Liver (tissue), 9 donors: ENCODE data around the gene NDUFA8. TPM values are rescaled to one million over a fixed set of nuclear protein-coding genes. Genes with fewer than 3 reads are reported as not detected.

ENCODE experiments used
- DNase-seq: peaks from one replicate; pipeline ENCODE4 v3.0.0-alpha.2; 2017; ENCODE audit warnings: low spot score
- H3K27ac ChIP-seq, 2 donors: one replicate each; pipeline ENCODE4 v1.7.0; 2013; ENCODE audit warnings: inconsistent platforms in 2 of 2, low read length in 2 of 2, control low read depth in 1 of 2, low read depth in 1 of 2, mild to moderate bottlenecking in 1 of 2
- H3K27me3 ChIP-seq, 4 donors: one replicate each; pipeline versions ENCODE4 v1.6.1 to v1.7.0; 2013; ENCODE audit warnings: low read length in 3 of 4, inconsistent platforms in 1 of 4, mild to moderate bottlenecking in 1 of 4, moderate library complexity in 1 of 4; ENCODE audit not compliant: control insufficient read depth in 4 of 4, insufficient read depth in 4 of 4
- H3K36me3 ChIP-seq, 4 donors: one replicate each; pipeline versions ENCODE4 v1.6.1 to v1.7.0; 2013; ENCODE audit warnings: low read length in 3 of 4, mild to moderate bottlenecking in 3 of 4, low read depth in 1 of 4, moderate library complexity in 1 of 4; ENCODE audit not compliant: control insufficient read depth in 4 of 4, insufficient read depth in 3 of 4
- H3K4me1 ChIP-seq, 4 donors: one replicate each; pipeline versions ENCODE4 v1.6.1 to v1.7.0; 2013; ENCODE audit warnings: low read length in 3 of 4, mild to moderate bottlenecking in 3 of 4, moderate library complexity in 1 of 4; ENCODE audit not compliant: control insufficient read depth in 4 of 4, insufficient read depth in 4 of 4
- H3K4me3 ChIP-seq, 3 donors: one replicate each; pipeline versions ENCODE4 v1.6.1 to v1.7.0; 2013; ENCODE audit warnings: low read length in 3 of 3, control low read depth in 1 of 3, low read depth in 1 of 3, mild to moderate bottlenecking in 1 of 3
- H3K9ac ChIP-seq, 2 donors: one replicate each; pipeline ENCODE4 v1.7.0; 2013; ENCODE audit warnings: low read length in 2 of 2, mild to moderate bottlenecking in 2 of 2, moderate library complexity in 2 of 2, control low read depth in 1 of 2, low read depth in 1 of 2
- H3K9me3 ChIP-seq, 4 donors: one replicate each; pipeline versions ENCODE4 v1.6.1 to v1.7.0; 2013; ENCODE audit warnings: low read length in 3 of 4; ENCODE audit not compliant: control insufficient read depth in 4 of 4
- ATF3 ChIP-seq: IDR thresholded peaks from 2 replicates; pipeline ENCODE4 v1.6.1; 2016; ENCODE audit warnings: antibody characterized with exemption
- CTCF ChIP-seq: fragments of 150-350 bp; IDR thresholded peaks from 2 replicates; pipeline ENCODE4 v1.5.1; 2017; ENCODE audit warnings: improper control_type of control experiment, low read depth, low read length; ENCODE audit not compliant: missing input control
- EGR1 ChIP-seq, 2 donors: IDR thresholded peaks; 2 replicates each; pipeline ENCODE4 v1.6.1; 2016 to 2018; ENCODE audit warnings: antibody characterized with exemption in 2 of 2, low read depth in 2 of 2
- FOXA1 ChIP-seq: IDR thresholded peaks from 2 replicates; pipeline ENCODE4 v1.6.1; 2016; ENCODE audit warnings: antibody characterized with exemption
- FOXA2 ChIP-seq: IDR thresholded peaks from 2 replicates; pipeline ENCODE4 v1.6.1; 2016; ENCODE audit warnings: antibody characterized with exemption
- GABPA ChIP-seq, 2 donors: IDR thresholded peaks in 1 of 2; conservative IDR thresholded peaks in 1 of 2; 2 replicates each; pipeline ENCODE4 v1.6.1; 2016; ENCODE audit warnings: antibody characterized with exemption in 2 of 2, mild to moderate bottlenecking in 1 of 2, moderate library complexity in 1 of 2
- HNF4A ChIP-seq, 2 donors: conservative IDR thresholded peaks; 2 replicates each; pipeline ENCODE4 v1.6.1; 2016; ENCODE audit warnings: antibody characterized with exemption in 2 of 2, mild to moderate bottlenecking in 2 of 2
- HNF4G ChIP-seq: IDR thresholded peaks from 2 replicates; pipeline ENCODE4 v1.6.1; 2016; ENCODE audit warnings: antibody characterized with exemption
- JUND ChIP-seq, 2 donors: IDR thresholded peaks; 2 replicates each; pipeline ENCODE4 v1.6.1; 2016; ENCODE audit warnings: antibody characterized with exemption in 2 of 2
- MAX ChIP-seq: IDR thresholded peaks from 2 replicates; pipeline ENCODE4 v1.6.1; 2016; ENCODE audit warnings: antibody characterized with exemption
- NR2F2 ChIP-seq: IDR thresholded peaks from 2 replicates; pipeline ENCODE4 v1.6.1; 2016; ENCODE audit warnings: antibody characterized with exemption
- RAD21 ChIP-seq, 2 donors: IDR thresholded peaks; 2 replicates each; pipeline ENCODE4 v1.6.1; 2016; ENCODE audit warnings: antibody characterized with exemption in 2 of 2, mild to moderate bottlenecking in 2 of 2
- RXRA ChIP-seq, 2 donors: IDR thresholded peaks; 2 replicates each; pipeline ENCODE4 v1.6.1; 2017 to 2018; ENCODE audit warnings: antibody characterized with exemption in 2 of 2, mild to moderate bottlenecking in 1 of 2
- SP1 ChIP-seq: IDR thresholded peaks from 2 replicates; pipeline ENCODE4 v1.6.1; 2018; ENCODE audit warnings: antibody characterized with exemption, mild to moderate bottlenecking
- TAF1 ChIP-seq: conservative IDR thresholded peaks from 2 replicates; pipeline ENCODE4 v1.6.1; 2016; ENCODE audit warnings: antibody characterized with exemption, mild to moderate bottlenecking
- YY1 ChIP-seq: IDR thresholded peaks from 2 replicates; pipeline ENCODE4 v1.6.1; 2016; ENCODE audit warnings: antibody characterized with exemption, mild to moderate bottlenecking
- ZBTB33 ChIP-seq: IDR thresholded peaks from 2 replicates; pipeline ENCODE4 v1.6.1; 2016; ENCODE audit warnings: antibody characterized with exemption
- WGBS: extraction: QIAGEN DNeasy Blood & Tissue Kit; methylation state at CpG from one replicate; pipeline ENCODE4 v1.1.7; 2013; 5-methylcytosine and 5-hydroxymethylcytosine counted together
- polyA plus RNA-seq, 2 donors: library from polyadenylated mRNA; stranded (reverse) in 1 of 2; unstranded in 1 of 2; fragments of 200-250 nt in 1 of 2; fragments of >200 nt in 1 of 2; fragmentation: Nextera tagmentation in 1 of 2; extraction: Ambion mirVana in 1 of 2; gene quantifications; one replicate each; pipeline versions ENCODE4 v1.2.1 to v1.2.3, GENCODE V29; 2013 to 2015
- total RNA-seq, 2 donors: library from RNA; depleted of rRNA; stranded (reverse); fragments of >200 nt; gene quantifications; one replicate each; pipeline ENCODE4 v1.2.3, GENCODE V29; 2014
- donor health status: healthy.
- donor health status: healthy.
- donor health status: healthy.
- donor health status: healthy.
- donor health status: healthy.

NDUFA8 gene
- total and polyA plus RNA-seq, 4 donors, result 24.9 to 51.9 (median 38.8) TPM

GRCh38 chr9:122125158-122125508 lies 34.4 kb downstream of the NDUFA8 start:
- H3K36me3 ChIP-seq, result no peaks in the 10 kb centered on the region
- H3K27ac ChIP-seq, result no peak overlapping the region
- WGBS, result under 1% methylated on average over 8 of the region's 8 CpGs
- no peak overlapping the region for H3K4me3 ChIP-seq
- H3K9me3 ChIP-seq, result no peaks in the 10 kb centered on the region
- H3K4me1 ChIP-seq, result peaks cover 0 to 15% (median 3%) of the 10 kb centered on the region in 4 donors
- peaks cover 0 to 6% (median 3%) of the 10 kb centered on the region in 4 donors for H3K27me3 ChIP-seq
- no peak overlapping the region for H3K9ac ChIP-seq
- DNase-seq, result peak; percentile 89
- TF ChIP-seq RAD21 (IDR thresholded peaks at IDR 0.05) (peak; percentile 98 to 99), CTCF (peak; percentile 94), FOXA2 (no peak), NR2F2 (no peak)

GRCh38 chr9:122124528-122124927 lies 35.1 kb downstream of the NDUFA8 start:
- H3K9me3 ChIP-seq, result no peaks in the 10 kb centered on the region
- no peak for TF ChIP-seq CTCF
- no peak for TF ChIP-seq TAF1
- peaks cover 0 to 15% (median 3%) of the 10 kb centered on the region in 4 donors for H3K4me1 ChIP-seq
- peaks cover 0 to 6% (median 3%) of the 10 kb centered on the region in 4 donors for H3K27me3 ChIP-seq
- no peaks in the 10 kb centered on the region for H3K36me3 ChIP-seq
- H3K9ac ChIP-seq, result no peak overlapping the region
- 61% methylated on average over 7 of the region's 7 CpGs for whole genome bisulfite sequencing
- no peak for DNase-seq
- H3K4me3 ChIP-seq, result no peak overlapping the region
- no peak overlapping the region for H3K27ac ChIP-seq

GRCh38 chr9:122124048-122124447 lies 35.5 kb downstream of the NDUFA8 start:
- peaks cover 0 to 15% (median 3%) of the 10 kb centered on the region in 4 donors for H3K4me1 ChIP-seq
- DNase-seq, result no peak
- no peak overlapping the region for H3K9ac ChIP-seq
- no peaks in the 10 kb centered on the region for H3K9me3 ChIP-seq
- WGBS, result 75% methylated on average over 1 of the region's 1 CpG
- TF ChIP-seq TAF1 (no peak), FOXA1 (no peak), RXRA (IDR thresholded peaks at IDR 0.05) (no peak), YY1 (no peak), CTCF (no peak), FOXA2 (no peak), GABPA (IDR thresholded peaks at IDR 0.05 in 1 of 2, conservative IDR thresholded peaks at IDR 0.05 in 1 of 2) (no peak), JUND (IDR thresholded peaks at IDR 0.05) (no peak), MAX (no peak), ZBTB33 (no peak), RAD21 (IDR thresholded peaks at IDR 0.05) (no peak), EGR1 (IDR thresholded peaks at IDR 0.05; ENCODE audit: low read depth in 2 of 2) (no peak), HNF4A (conservative IDR thresholded peaks at IDR 0.05) (no peak), SP1 (no peak), ATF3 (no peak), HNF4G (no peak), NR2F2 (no peak)
- H3K27me3 ChIP-seq, result peaks cover 0 to 6% (median 3%) of the 10 kb centered on the region in 4 donors
- H3K36me3 ChIP-seq, result no peaks in the 10 kb centered on the region
- no peak overlapping the region for H3K27ac ChIP-seq
- no peak overlapping the region for H3K4me3 ChIP-seq
